ENCODE data around the gene RTP3. TPM values are rescaled to one million over a fixed set of nuclear protein-coding genes. Genes with fewer than 3 reads are reported as not detected.
"Not testable (repeated sequence)": the region's sequence is repeated elsewhere in the genome, so short reads cannot be mapped to it uniquely, and the experiment has no call there.

RTP3 gene
- total RNA-seq, 1 donor from 2014 or later, result not detected

DNA sequence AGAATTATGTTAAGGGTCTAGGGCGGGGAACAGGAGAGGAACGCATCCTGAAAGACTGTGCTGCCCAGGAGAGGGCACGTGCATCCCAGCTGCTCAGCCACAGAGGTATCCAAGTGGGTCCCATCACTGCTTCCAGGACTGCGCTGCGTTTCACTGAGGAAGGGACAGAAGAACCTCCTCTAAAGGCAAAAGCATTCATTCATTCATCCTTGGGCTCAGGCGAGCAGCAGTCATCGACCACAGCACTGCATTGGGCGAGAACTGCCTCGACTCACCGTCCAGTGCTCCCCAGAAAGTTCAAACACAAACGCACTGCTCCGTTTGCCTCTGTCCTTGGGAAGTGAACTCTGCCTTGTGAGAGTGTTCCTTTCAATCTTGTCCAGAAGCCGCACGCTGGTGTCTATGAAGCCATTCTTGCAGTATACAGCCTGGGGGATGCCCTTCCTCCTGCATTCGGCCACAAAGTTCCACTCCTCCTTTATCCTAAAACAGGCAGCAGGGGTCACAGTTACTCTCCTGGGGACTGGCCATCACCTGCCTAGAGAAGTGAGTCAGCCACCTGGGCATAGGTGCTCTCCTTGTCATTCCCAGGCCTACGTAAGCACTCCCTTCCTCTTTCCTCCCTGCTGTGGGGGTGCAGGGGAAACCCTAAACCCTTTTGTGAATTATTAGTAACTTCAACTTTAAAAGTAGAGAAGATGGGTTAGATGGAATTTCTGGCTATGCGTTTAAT lies 47.2 kb downstream of the RTP3 start:
- no peak for DNase-seq (ENCODE audit: low read depth)

- no peak for DNase-seq (ENCODE audit: low read depth)
Measured at GRCh38 chr3:46545818-46546630, 48.2 kb downstream of the RTP3 start.

GRCh38 chr3:46546896-46547440 lies 49.2 kb downstream of the RTP3 start:
- DNase-seq (ENCODE audit: low read depth), result no peak

DNA sequence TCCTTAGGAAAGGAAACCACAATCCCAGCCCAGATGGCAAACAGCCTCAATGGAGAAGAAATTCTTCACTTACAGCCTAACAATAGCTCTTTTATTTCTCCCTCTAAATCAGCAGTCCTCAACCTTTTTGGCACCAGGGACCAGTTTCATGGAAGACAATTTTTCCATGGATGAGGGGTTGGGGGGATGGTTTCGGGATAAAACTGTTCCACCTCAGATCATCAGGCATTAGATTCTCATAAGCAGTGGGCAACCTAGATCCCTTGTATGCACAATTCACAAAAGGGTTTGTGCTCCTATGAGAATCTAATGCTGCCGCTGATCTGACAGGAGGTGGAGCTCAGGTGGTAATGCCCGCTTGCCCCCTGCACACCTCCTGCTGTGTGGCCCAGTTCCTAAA lies 50.8 kb downstream of the RTP3 start:
- DNase-seq (ENCODE audit: low read depth), result not testable (repeated sequence)

GRCh38 chr3:46549408-46549904 lies 51.7 kb downstream of the RTP3 start:
- DNase-seq (ENCODE audit: low read depth), result no peak

- no peak for DNase-seq (ENCODE audit: low read depth)
Measured at GRCh38 chr3:46549989-46550388, 52.2 kb downstream of the RTP3 start.

Other genes with a start within 250 kb of the RTP3 start
- gene CCR2, start 143.9 kb upstream of the RTP3 start, total RNA-seq, result not detected in 2 replicates
- not detected in 2 replicates for gene CCR5, start 127.0 kb upstream of the RTP3 start, total RNA-seq
- 0.78 and 2.1 TPM in 2 replicates for gene CCRL2, start 90.7 kb upstream of the RTP3 start, total RNA-seq
- gene LTF, start 33.1 kb upstream of the RTP3 start, total RNA-seq, result 2.2 and 5.6 TPM in 2 replicates
- gene LRRC2, start 68.3 kb downstream of the RTP3 start, total RNA-seq, result 7.0 and 8.2 TPM in 2 replicates
- not detected in 2 replicates for gene FAM240A, start 114.5 kb downstream of the RTP3 start, total RNA-seq
- 15.0 and 19.6 TPM in 2 replicates for gene ALS2CL, start 195.7 kb downstream of the RTP3 start, total RNA-seq
- 0.42 and 0.43 TPM in 2 replicates for gene TMIE, start 203.4 kb downstream of the RTP3 start, total RNA-seq
- gene PRSS50, start 219.9 kb downstream of the RTP3 start, total RNA-seq, result 0.45 and 0.68 TPM in 2 replicates